Thyroid gland (tissue), 4 donors: ENCODE results near the gene CEP126. TPM values are rescaled to one million over a fixed set of nuclear protein-coding genes. Genes with fewer than 3 reads are reported as not detected.

ENCODE experiments used
- DNase-seq, 2 donors: peaks; one replicate each; pipeline ENCODE4 v3.0.0-alpha.2; 2019
- H3K27ac ChIP-seq, 3 donors: fragments of 200-600 bp; sonication (generic); 1 replicate in 2 of 3; 2 replicates in 1 of 3; pipeline ENCODE4 v1.5.1; 2016 to 2019; ENCODE audit warnings: mild to moderate bottlenecking in 1 of 3, moderate library complexity in 1 of 3
- H3K27me3 ChIP-seq: fragments of 200-600 bp; sonication (generic); one replicate; pipeline ENCODE4 v1.5.1; 2019
- H3K36me3 ChIP-seq, 2 donors: fragments of 200-600 bp; sonication (generic); one replicate each; pipeline ENCODE4 v1.5.1; 2016 to 2019
- H3K4me1 ChIP-seq, 2 donors: fragments of 200-600 bp; sonication (generic); one replicate each; pipeline ENCODE4 v1.5.1; 2017 to 2019
- H3K4me3 ChIP-seq, 3 donors: fragments of 200-600 bp; sonication (generic); replicated peaks in 1 of 3; 1 replicate in 2 of 3; 2 replicates in 1 of 3; pipeline ENCODE4 v1.5.1; 2016; ENCODE audit warnings: mild to moderate bottlenecking in 1 of 3
- H3K9me3 ChIP-seq: fragments of 200-600 bp; sonication (generic); one replicate; pipeline ENCODE4 v1.5.1; 2017
- POLR2A ChIP-seq, 2 donors: fragments of 450-650 bp; IDR thresholded peaks; one replicate each; pipeline ENCODE4 v1.6.1; 2017; ENCODE audit warnings: antibody characterized with exemption in 2 of 2, mild to moderate bottlenecking in 2 of 2, moderate library complexity in 1 of 2
- WGBS, 2 donors: methylation state at CpG; one replicate each; pipeline ENCODE4 v1.1.5; 2017; 5-methylcytosine and 5-hydroxymethylcytosine counted together
- intact Hi-C: fragments of 100-400 bp; cut with DNase I; formaldehyde crosslinking; loops from one replicate; pipeline ENCODE4 v1.15.1; 2023
- total RNA-seq, 4 donors: library from RNA; depleted of rRNA; stranded (reverse); fragments of >200 nt; gene quantifications; one replicate each; pipeline ENCODE4 v1.2.3, GENCODE V29; 2016
- TF ChIP-seq, protein P1 (sequence below), 6 experiments: fragments of 200-600 bp in 3 of 6; fragments of 450-650 bp in 3 of 6; sonication (generic) in 3 of 6; IDR thresholded peaks; one replicate each; pipeline ENCODE4 v1.5.1; 2016 to 2019; ENCODE audit warnings: antibody characterized with exemption in 6 of 6, mild to moderate bottlenecking in 2 of 6, inconsistent platforms in 1 of 6, moderate library complexity in 1 of 6

Gene CEP126
- total RNA-seq, 4 donors from 2014 or later, result 6.3 to 10.6 (median 8.1) TPM

DNA sequence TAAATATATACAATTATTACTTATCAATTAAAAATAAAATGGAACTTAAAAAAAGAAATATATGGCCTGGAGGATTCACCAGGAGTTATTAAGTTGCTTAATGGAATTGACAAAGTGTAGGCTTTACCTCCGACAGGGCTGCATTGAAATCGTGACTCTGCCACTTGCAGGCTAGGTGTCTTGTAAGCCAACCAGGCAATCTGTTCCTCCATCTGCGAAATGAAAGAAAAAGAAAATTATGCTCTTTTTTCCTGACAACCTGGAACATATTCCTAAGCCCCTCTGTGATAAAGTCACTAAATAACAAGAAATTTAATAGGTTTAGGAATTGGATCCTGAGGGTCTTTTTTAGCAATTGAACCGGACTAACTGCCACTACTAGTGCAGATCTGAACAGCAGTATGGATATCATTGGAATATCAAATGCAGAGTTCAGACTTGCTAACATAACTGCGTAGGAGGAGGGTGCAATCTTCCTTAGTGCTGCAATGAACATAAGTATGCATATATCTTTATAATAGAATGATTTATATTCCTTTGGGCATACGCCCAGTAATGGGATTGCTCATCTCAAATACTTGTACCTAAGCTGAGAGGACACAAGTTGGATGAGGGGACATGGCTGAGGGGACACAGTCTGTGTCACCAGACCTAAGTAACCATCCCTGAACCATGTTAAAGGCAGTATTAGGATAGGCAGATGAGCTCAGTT, 42.5 kb upstream of the CEP126 start:
- Histone ChIP-seq H3K9me3 (no peaks in the 10 kb centered on the region), H3K4me3 (no peak overlapping the region), H3K27ac (no peak overlapping the region), H3K36me3 (no peaks in the 10 kb centered on the region), H3K27me3 (no peaks in the 10 kb centered on the region), H3K4me1 (no peaks in the 10 kb centered on the region)
- WGBS, 2 donors, result 87 to 92% methylated on average over 6 of the region's 6 CpGs
- intact Hi-C loops, result no loop called here
- TF ChIP-seq, protein P1, sequence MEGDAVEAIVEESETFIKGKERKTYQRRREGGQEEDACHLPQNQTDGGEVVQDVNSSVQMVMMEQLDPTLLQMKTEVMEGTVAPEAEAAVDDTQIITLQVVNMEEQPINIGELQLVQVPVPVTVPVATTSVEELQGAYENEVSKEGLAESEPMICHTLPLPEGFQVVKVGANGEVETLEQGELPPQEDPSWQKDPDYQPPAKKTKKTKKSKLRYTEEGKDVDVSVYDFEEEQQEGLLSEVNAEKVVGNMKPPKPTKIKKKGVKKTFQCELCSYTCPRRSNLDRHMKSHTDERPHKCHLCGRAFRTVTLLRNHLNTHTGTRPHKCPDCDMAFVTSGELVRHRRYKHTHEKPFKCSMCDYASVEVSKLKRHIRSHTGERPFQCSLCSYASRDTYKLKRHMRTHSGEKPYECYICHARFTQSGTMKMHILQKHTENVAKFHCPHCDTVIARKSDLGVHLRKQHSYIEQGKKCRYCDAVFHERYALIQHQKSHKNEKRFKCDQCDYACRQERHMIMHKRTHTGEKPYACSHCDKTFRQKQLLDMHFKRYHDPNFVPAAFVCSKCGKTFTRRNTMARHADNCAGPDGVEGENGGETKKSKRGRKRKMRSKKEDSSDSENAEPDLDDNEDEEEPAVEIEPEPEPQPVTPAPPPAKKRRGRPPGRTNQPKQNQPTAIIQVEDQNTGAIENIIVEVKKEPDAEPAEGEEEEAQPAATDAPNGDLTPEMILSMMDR (IDR thresholded peaks at IDR 0.05), result no peak
- no peak for TF ChIP-seq POLR2A (IDR thresholded peaks at IDR 0.05)
- DNase-seq, result no peak

DNA sequence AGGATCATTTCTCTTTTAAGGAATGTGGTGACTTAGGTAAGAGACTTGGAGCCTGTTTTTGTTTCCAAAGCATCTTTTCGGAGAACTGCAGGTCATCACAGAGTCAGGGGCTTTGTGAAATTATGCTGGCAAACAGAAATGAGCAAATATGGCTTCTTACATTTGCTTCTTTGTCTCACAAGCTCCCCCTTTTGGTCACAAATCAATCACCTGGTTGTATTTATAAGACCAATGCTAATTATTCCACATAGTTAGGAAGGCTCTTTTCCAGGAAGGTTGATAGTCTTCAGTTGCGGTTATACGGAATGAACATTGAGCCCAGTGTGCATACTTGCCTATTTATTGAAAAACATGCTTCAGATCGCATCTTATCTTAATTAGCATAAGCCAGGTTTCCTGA, 34.6 kb upstream of the CEP126 start:
- intact Hi-C loops, result no loop called here
- no peak for TF ChIP-seq POLR2A (IDR thresholded peaks at IDR 0.05)
- TF ChIP-seq, protein P1 (IDR thresholded peaks at IDR 0.05), result peak in 2 of 6 experiments; percentile 9 to 35
- WGBS, 2 donors, result 86% methylated on average over 4 of the region's 4 CpGs
- no peaks in the 10 kb centered on the region for H3K36me3 ChIP-seq
- no peaks in the 10 kb centered on the region for H3K27me3 ChIP-seq
- no peaks in the 10 kb centered on the region for H3K9me3 ChIP-seq
- H3K4me1 ChIP-seq, result no peaks in the 10 kb centered on the region
- no peak overlapping the region for H3K4me3 ChIP-seq
- no peak for DNase-seq
- H3K27ac ChIP-seq, result no peak overlapping the region

DNA sequence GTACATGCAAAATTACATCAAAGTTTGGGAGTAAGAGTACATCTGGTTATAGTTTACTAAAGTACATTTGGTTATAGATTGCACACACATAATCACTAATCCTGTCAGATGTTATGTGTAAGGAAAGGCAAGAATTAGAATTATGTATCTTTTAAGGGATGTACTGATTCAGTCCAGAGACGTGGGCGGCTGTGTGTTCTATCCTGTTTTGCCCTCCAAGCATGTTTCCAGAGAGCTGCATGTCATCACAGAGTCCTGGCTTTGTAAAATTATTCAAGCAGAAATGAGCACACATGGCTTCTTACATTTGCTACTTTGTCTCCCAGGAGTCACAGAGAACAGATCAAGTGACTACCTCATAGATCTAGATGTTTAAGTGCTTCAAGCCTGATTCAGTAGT, 33.2 kb upstream of the CEP126 start:
- Histone ChIP-seq H3K4me3 (no peak overlapping the region), H3K27ac (no peak overlapping the region), H3K4me1 (no peaks in the 10 kb centered on the region), H3K36me3 (no peaks in the 10 kb centered on the region), H3K27me3 (no peaks in the 10 kb centered on the region), H3K9me3 (no peaks in the 10 kb centered on the region)
- no peak for TF ChIP-seq POLR2A (IDR thresholded peaks at IDR 0.05)
- TF ChIP-seq, protein P1 (IDR thresholded peaks at IDR 0.05), result no peak
- WGBS, 2 donors, result 70 to 81% methylated on average over 2 of the region's 2 CpGs
- DNase-seq, result no peak
- intact Hi-C loops, result no loop called here

DNA sequence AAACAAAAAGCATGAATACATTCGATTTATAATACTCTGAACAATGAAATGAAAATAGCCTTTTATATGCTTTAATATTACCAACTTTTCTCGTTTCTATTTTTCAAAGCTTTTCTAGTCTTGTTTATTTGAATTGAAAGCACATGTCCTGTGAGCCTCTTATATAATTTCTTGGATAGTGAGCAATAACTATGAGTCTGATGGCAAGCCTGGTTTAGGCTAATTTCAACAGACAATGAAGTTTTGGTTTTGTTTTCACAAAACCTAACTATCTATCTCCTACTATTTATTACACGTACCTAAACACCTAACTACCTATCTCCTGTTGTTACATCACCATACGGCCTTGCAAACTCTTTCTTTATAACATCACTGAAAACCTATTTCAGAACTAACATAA, 29.2 kb upstream of the CEP126 start:
- intact Hi-C loops, result no loop called here
- TF ChIP-seq, protein P1 (IDR thresholded peaks at IDR 0.05), result no peak

DNA sequence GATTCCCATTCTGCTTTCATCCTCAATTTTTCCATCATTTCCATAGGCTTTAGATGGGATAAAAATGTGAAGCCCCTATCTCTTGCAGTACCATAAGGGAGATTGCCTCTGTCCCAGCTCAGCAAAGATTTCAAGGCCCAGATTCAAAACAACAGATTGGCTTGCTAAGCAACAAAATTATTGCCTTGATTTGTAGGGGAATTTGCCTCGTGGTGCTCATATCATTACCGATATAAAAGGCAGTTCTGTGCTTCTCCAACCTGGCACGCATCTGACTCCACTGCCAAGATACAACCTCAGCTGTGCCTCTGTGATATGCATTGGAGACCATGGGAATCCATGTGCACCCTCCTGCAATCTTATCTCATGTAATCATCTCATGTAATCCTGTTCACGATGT, 25.0 kb upstream of the CEP126 start:
- Histone ChIP-seq H3K27ac (no peak overlapping the region), H3K9me3 (no peaks in the 10 kb centered on the region), H3K4me3 (no peak overlapping the region), H3K27me3 (no peaks in the 10 kb centered on the region), H3K36me3 (no peaks in the 10 kb centered on the region), H3K4me1 (no peaks in the 10 kb centered on the region)
- DNase-seq, result no peak
- 83 to 86% methylated on average over 4 of the region's 4 CpGs for WGBS, 2 donors
- TF ChIP-seq, protein P1 (IDR thresholded peaks at IDR 0.05), result no peak
- TF ChIP-seq POLR2A (IDR thresholded peaks at IDR 0.05), result no peak
- intact Hi-C loops, result no loop called here

More for the DNA sequence above, 29.2 kb upstream of the CEP126 start:
- Histone ChIP-seq H3K4me1 (no peaks in the 10 kb centered on the region), H3K27me3 (no peaks in the 10 kb centered on the region), H3K36me3 (no peaks in the 10 kb centered on the region), H3K9me3 (no peaks in the 10 kb centered on the region), H3K4me3 (no peak overlapping the region), H3K27ac (no peak overlapping the region)
- DNase-seq, result no peak
- 87 to 88% methylated on average over 4 of the region's 4 CpGs for WGBS, 2 donors
